Vagina (tissue), 2 donors: ENCODE measurements around the gene GBGT1. TPM values are rescaled to one million over a fixed set of nuclear protein-coding genes. Genes with fewer than 3 reads are reported as not detected.

Experiments used
- DNase-seq, 2 donors: peaks; one replicate each; pipeline ENCODE4 v3.0.0-alpha.2; 2017; ENCODE audit errors: extremely low spot score in 2 of 2
- H3K27ac ChIP-seq: fragments of 200-600 bp; sonication (generic); one replicate; pipeline ENCODE4 v1.5.1; 2019
- H3K27me3 ChIP-seq: fragments of 200-600 bp; sonication (generic); one replicate; pipeline ENCODE4 v1.5.1; 2019
- H3K36me3 ChIP-seq, 2 donors: fragments of 200-600 bp; sonication (generic); one replicate each; pipeline ENCODE4 v1.5.1; 2017 to 2019
- H3K4me1 ChIP-seq: fragments of 200-600 bp; sonication (generic); one replicate; pipeline ENCODE4 v1.5.1; 2019
- H3K4me3 ChIP-seq, 2 donors: fragments of 200-600 bp; sonication (generic); 1 replicate in 1 of 2; 2 replicates in 1 of 2; pipeline ENCODE4 v1.5.1; 2016 to 2019
- H3K9me3 ChIP-seq: fragments of 200-600 bp; sonication (generic); one replicate; pipeline ENCODE4 v1.5.1; 2019
- POLR2A ChIP-seq, 2 donors: fragments of 450-650 bp; IDR thresholded peaks; one replicate each; pipeline ENCODE4 v1.6.1; 2017; ENCODE audit warnings: antibody characterized with exemption in 2 of 2, mild to moderate bottlenecking in 2 of 2, moderate library complexity in 2 of 2
- POLR2AphosphoS5 ChIP-seq, 2 donors: sonication (generic); formaldehyde crosslinking; IDR thresholded peaks; one replicate each; pipeline ENCODE4 v1.9.0; 2017; ENCODE audit warnings: antibody characterized with exemption in 2 of 2, mild to moderate bottlenecking in 2 of 2, low read depth in 1 of 2; ENCODE audit not compliant: insufficient read depth in 1 of 2
- intact Hi-C: fragments of 100-400 bp; cut with DNase I; formaldehyde crosslinking; loops from one replicate; pipeline ENCODE4 v1.15.1; 2023
- total RNA-seq: library from RNA; depleted of rRNA; stranded (reverse); fragments of >200 nt; gene quantifications from one replicate; pipeline ENCODE4 v1.2.3, GENCODE V29; 2016
- TF ChIP-seq, protein P1 (sequence below), 3 experiments: fragments of 450-650 bp in 2 of 3; fragments of 200-600 bp in 1 of 3; sonication (generic) in 1 of 3; IDR thresholded peaks; one replicate each; pipeline ENCODE4 v1.5.1; 2017 to 2019; ENCODE audit warnings: antibody characterized with exemption in 3 of 3, mild to moderate bottlenecking in 2 of 3, moderate library complexity in 2 of 3

Gene GBGT1
- total RNA-seq, 1 donor from 2014 or later, result 27.0 TPM

DNA sequence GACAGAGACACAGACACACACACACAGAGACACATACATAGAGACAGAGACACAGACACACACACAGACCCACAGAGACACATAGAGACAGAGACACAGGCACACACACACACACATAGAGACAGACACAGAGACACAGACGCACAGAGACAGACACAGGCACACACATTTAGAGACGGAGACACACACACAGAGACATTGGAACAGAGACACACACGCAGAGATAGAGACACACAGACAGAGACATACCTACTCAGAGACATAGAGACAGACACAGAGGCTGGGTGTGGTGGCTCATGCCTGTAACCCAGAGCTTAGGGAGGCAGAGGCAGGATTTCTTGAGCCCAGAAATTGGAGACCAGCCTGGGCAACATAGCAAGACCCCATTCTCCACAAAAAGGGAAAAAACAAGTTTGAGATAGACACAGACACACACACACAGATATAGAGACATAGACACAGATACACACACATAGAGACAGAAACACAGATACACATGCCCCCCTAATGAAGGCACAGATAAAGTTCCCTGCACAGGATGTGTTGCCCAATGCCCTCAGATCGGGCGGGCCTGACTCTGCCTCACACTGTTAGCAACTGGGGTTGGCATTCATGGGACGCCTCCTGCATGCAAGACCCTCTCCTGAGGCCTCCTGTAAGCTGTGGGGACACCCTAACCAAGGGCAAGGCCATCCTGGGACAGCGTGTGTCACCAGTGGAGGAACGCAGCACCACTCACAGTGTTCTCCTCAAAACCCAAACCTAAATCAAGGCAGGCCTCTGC lies 39.4 kb downstream of the GBGT1 start:
- Histone ChIP-seq H3K4me1 (peaks cover 82% of the 10 kb centered on the region), H3K27me3 (no peaks in the 10 kb centered on the region), H3K4me3 (no peak overlapping the region), H3K9me3 (no peaks in the 10 kb centered on the region), H3K36me3 (no peaks in the 10 kb centered on the region), H3K27ac (no peak overlapping the region)
- intact Hi-C loops, result no loop called here
- DNase-seq, result no peak
- TF ChIP-seq, protein P1, sequence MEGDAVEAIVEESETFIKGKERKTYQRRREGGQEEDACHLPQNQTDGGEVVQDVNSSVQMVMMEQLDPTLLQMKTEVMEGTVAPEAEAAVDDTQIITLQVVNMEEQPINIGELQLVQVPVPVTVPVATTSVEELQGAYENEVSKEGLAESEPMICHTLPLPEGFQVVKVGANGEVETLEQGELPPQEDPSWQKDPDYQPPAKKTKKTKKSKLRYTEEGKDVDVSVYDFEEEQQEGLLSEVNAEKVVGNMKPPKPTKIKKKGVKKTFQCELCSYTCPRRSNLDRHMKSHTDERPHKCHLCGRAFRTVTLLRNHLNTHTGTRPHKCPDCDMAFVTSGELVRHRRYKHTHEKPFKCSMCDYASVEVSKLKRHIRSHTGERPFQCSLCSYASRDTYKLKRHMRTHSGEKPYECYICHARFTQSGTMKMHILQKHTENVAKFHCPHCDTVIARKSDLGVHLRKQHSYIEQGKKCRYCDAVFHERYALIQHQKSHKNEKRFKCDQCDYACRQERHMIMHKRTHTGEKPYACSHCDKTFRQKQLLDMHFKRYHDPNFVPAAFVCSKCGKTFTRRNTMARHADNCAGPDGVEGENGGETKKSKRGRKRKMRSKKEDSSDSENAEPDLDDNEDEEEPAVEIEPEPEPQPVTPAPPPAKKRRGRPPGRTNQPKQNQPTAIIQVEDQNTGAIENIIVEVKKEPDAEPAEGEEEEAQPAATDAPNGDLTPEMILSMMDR (IDR thresholded peaks at IDR 0.05), result no peak
- TF ChIP-seq POLR2AphosphoS5 (IDR thresholded peaks at IDR 0.05; ENCODE audit: insufficient read depth in 1 of 2, low read depth in 1 of 2), result no peak
- TF ChIP-seq POLR2A (IDR thresholded peaks at IDR 0.05), result no peak

DNA sequence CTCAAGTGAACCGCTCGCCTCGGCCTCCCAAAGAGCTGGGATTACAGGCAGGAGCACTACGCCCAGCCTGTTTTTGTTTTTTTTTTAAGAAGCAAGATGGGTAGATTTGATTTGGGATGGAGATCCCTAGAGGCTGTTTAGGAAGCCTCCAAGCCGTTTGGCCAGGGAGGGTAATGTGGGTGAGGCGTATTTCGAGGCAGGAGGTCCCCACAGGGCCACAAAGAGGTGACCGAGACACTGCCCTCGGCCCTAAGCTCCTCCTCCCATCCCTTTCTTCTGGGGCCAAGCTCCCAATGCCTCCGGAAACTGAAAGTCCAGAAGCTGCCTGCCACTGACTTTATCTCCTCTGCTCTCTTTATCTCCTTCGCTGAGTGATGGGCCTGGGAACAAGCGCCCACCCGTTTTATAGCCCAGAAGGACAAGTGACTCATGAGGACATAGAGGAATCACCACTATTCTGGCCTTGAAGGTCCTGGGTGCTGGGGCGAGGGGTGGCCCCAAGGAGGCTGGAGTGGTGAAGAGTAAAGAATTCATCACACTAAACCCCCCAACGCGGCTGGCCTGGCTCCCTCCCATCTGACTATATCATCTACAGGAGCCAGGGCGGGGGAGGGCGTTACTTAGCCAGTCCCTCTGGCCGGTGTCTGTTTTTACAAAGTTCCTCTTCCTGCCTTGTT lies 40.6 kb downstream of the GBGT1 start:
- DNase-seq, result no peak
- no peaks in the 10 kb centered on the region for H3K27me3 ChIP-seq
- H3K4me1 ChIP-seq, result peaks cover 82% of the 10 kb centered on the region
- no peak overlapping the region for H3K4me3 ChIP-seq
- intact Hi-C loops, result no loop called here
- no peaks in the 10 kb centered on the region for H3K36me3 ChIP-seq
- TF ChIP-seq POLR2AphosphoS5 (IDR thresholded peaks at IDR 0.05; ENCODE audit: insufficient read depth in 1 of 2, low read depth in 1 of 2), result no peak
- peak overlapping the region; percentile 95 for H3K27ac ChIP-seq
- no peaks in the 10 kb centered on the region for H3K9me3 ChIP-seq

DNA sequence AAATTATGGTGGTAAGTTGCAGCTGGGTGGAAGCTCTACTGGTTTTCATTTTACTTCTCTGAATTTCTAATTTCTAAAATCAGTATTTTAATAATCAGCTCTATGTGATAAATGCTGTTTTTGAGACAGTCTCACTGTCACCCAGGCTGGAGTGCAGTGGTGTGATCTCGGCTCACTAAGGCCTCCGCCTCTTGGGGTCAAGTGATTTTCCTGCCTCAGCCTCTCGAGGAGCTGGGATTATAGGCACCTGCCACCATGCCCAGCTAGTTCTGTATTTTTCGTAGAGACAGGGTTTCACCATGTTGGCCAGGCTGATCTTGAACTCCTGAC lies 41.1 kb downstream of the GBGT1 start:
- H3K9me3 ChIP-seq, result no peaks in the 10 kb centered on the region
- TF ChIP-seq, protein P1 (IDR thresholded peaks at IDR 0.05), result no peak
- TF ChIP-seq POLR2A (IDR thresholded peaks at IDR 0.05), result no peak
- TF ChIP-seq POLR2AphosphoS5 (IDR thresholded peaks at IDR 0.05; ENCODE audit: insufficient read depth in 1 of 2, low read depth in 1 of 2), result no peak
- intact Hi-C loops, result no loop called here
- H3K4me3 ChIP-seq, result no peak overlapping the region
- no peaks in the 10 kb centered on the region for H3K36me3 ChIP-seq
- H3K27ac ChIP-seq, result peak overlapping the region; percentile 95
- DNase-seq, result no peak
- H3K4me1 ChIP-seq, result peaks cover 82% of the 10 kb centered on the region
- no peaks in the 10 kb centered on the region for H3K27me3 ChIP-seq

DNA sequence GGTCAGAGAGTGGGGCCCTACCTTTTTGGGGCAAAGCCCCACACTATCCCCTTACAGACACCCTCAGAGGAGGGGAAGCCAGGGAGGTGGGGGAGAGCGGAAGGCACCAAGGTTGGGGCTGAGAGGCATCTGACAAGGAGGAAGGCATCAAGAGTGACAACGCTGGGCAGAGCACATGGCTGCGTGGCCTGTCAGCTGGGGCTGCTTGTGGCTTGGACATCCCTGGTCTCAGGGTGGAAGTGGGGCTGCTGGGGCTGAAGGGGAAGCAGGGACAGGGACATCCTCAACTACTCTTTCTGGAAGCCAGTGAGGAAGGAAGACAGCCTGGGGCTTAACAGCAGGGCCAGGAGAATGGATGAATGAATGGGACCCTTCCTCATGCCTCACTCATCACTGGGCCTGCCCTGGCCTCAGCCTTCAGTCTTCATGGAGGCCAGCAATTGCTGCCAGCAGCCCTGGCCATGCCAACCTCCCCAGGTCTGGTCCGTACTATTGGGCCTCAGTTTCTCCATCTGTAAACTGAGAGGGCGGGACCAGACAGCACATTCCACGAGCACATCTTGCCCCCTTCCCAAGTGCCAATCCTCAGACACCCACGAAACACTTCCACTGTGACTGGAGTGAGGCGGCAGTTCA lies 41.7 kb downstream of the GBGT1 start:
- H3K36me3 ChIP-seq, result no peaks in the 10 kb centered on the region
- intact Hi-C loops, result no loop called here
- TF ChIP-seq, protein P1 (IDR thresholded peaks at IDR 0.05), result no peak
- TF ChIP-seq POLR2AphosphoS5 (IDR thresholded peaks at IDR 0.05; ENCODE audit: insufficient read depth in 1 of 2, low read depth in 1 of 2) (no peak), POLR2A (IDR thresholded peaks at IDR 0.05) (no peak)
- no peaks in the 10 kb centered on the region for H3K27me3 ChIP-seq
- no peaks in the 10 kb centered on the region for H3K9me3 ChIP-seq
- peaks cover 82% of the 10 kb centered on the region for H3K4me1 ChIP-seq
- H3K27ac ChIP-seq, result peak overlapping the region; percentile 95
- H3K4me3 ChIP-seq, result no peak overlapping the region
- no peak for DNase-seq

DNA sequence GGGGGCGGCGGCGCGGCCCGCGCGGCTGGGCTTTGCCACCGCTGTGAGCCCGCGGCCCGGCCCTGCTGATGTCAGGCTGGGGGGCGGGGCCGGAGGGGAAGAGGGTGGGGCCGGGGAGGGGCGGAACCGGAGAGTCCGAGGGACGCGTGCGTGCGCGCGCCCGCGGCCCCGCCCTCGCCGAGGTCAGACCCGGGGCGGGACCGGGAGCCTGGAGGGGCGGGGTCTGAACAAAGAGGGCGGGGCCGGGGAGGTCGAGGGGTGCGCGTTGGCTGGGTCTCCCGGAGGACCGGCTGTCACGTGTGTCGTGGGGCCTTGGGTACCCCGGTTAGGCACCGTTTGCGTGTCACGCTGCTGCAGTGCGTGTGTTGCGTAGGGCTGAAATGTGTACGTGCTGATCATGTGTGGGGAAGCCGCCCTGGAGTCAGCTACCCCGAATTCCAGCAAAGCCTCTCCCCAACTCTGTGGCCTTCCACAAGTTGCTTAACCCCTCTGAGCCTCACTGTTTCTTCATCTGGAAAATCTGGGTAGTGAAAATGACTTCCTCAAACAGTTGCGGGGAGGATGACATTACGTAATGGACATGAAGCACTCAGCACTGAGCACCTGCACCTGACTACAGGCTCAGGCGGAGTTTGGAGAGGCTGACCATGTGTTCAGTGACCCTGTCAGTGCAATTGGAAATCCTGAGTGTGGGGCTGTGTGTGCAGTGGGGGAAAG lies 42.4 kb downstream of the GBGT1 start, which contains the start of gene RALGDS:
TSS of gene RALGDS (minus strand) at position 43 of the 717 bp plus-strand sequence. CDS start 86 bp downstream, outside the sequence.
- Histone ChIP-seq H3K4me1 (peaks cover 82% of the 10 kb centered on the region), H3K36me3 (no peaks in the 10 kb centered on the region), H3K4me3 (peak within 1 kb of the TSS; percentile 75 to 82), H3K27ac (peak within 1 kb of the TSS; percentile 95), H3K9me3 (no peaks in the 10 kb centered on the region), H3K27me3 (no peaks in the 10 kb centered on the region)
- no peak for DNase-seq
- TF ChIP-seq, protein P1 (IDR thresholded peaks at IDR 0.05), result no peak
- peak in 1 of 2 donors; percentile 46 for TF ChIP-seq POLR2AphosphoS5 (IDR thresholded peaks at IDR 0.05; ENCODE audit: insufficient read depth in 1 of 2, low read depth in 1 of 2)
- intact Hi-C loops, result no loop called here
